Mesenchymal stem cell (in vitro differentiated cells and primary cell): Measurements from ENCODE around the gene GLIS2.

Source experiments
- DNase-seq: peaks from one replicate; pipeline ENCODE4 v3.0.0-alpha.2; 2013
- H2AFZ ChIP-seq: one replicate; pipeline ENCODE4 v1.6.1; 2013; ENCODE audit warnings: low read depth, mild to moderate bottlenecking, control low read depth, inconsistent platforms, low read length, moderate library complexity
- H2AK5ac ChIP-seq: 2 replicates; pipeline ENCODE4 v1.6.1; 2013; ENCODE audit warnings: low read length, moderate library complexity, mild to moderate bottlenecking, inconsistent platforms; ENCODE audit not compliant: severe bottlenecking
- H2BK120ac ChIP-seq: one replicate; pipeline ENCODE4 v1.6.1; 2013; ENCODE audit warnings: low read depth, mild to moderate bottlenecking, inconsistent platforms, low read length, moderate library complexity
- H2BK12ac ChIP-seq, 2 experiments: one replicate each; pipeline ENCODE4 v1.6.1; 2013; ENCODE audit warnings: inconsistent platforms in 2 of 2, low read length in 2 of 2, mild to moderate bottlenecking in 2 of 2, moderate library complexity in 2 of 2, control low read depth in 1 of 2
- H2BK15ac ChIP-seq: one replicate; pipeline ENCODE4 v1.6.1; 2013; ENCODE audit warnings: mild to moderate bottlenecking, low read depth, inconsistent platforms; ENCODE audit not compliant: poor library complexity, severe bottlenecking
- H2BK5ac ChIP-seq: 2 replicates; pipeline ENCODE4 v1.6.1; 2013; ENCODE audit warnings: low read depth, mild to moderate bottlenecking, low read length, control low read depth, inconsistent platforms; ENCODE audit not compliant: poor library complexity, severe bottlenecking
- H3K14ac ChIP-seq, 2 experiments: one replicate each; pipeline ENCODE4 v1.6.1; 2013; ENCODE audit warnings: inconsistent platforms in 2 of 2, low read length in 2 of 2, control low read depth in 1 of 2, mild to moderate bottlenecking in 1 of 2, moderate library complexity in 1 of 2
- H3K18ac ChIP-seq, 2 experiments: one replicate each; pipeline ENCODE4 v1.6.1; 2013; ENCODE audit warnings: inconsistent platforms in 2 of 2, low read length in 2 of 2, control low read depth in 1 of 2, low read depth in 1 of 2, mild to moderate bottlenecking in 1 of 2
- H3K23ac ChIP-seq, 2 experiments: one replicate each; pipeline ENCODE4 v1.6.1; 2013; ENCODE audit warnings: inconsistent platforms in 2 of 2, low read length in 2 of 2, mild to moderate bottlenecking in 2 of 2, moderate library complexity in 2 of 2, control low read depth in 1 of 2
- H3K27ac ChIP-seq: 2 replicates; pipeline ENCODE4 v1.5.1; 2013; ENCODE audit warnings: mild to moderate bottlenecking, moderate library complexity, low read length, control low read depth, inconsistent platforms; ENCODE audit not compliant: poor library complexity, severe bottlenecking
- H3K27me3 ChIP-seq, 2 experiments: 2 replicates each; pipeline versions ENCODE4 v1.6.1 to v1.7.0; 2013; ENCODE audit warnings: low read length in 2 of 2, mild to moderate bottlenecking in 2 of 2, moderate library complexity in 2 of 2, control low read depth in 1 of 2, inconsistent platforms in 1 of 2; ENCODE audit not compliant: control insufficient read depth in 1 of 2, insufficient read depth in 1 of 2
- H3K36me3 ChIP-seq, 2 experiments: 2 replicates each; pipeline versions ENCODE4 v1.6.1 to v1.7.0; 2013; ENCODE audit warnings: low read length in 2 of 2, control low read depth in 1 of 2, inconsistent platforms in 1 of 2, low read depth in 1 of 2, mild to moderate bottlenecking in 1 of 2; ENCODE audit not compliant: insufficient read depth in 2 of 2, control insufficient read depth in 1 of 2
- H3K4ac ChIP-seq, 2 experiments: one replicate each; pipeline ENCODE4 v1.6.1; 2013; ENCODE audit warnings: inconsistent platforms in 2 of 2, low read length in 2 of 2, mild to moderate bottlenecking in 2 of 2, moderate library complexity in 2 of 2, control low read depth in 1 of 2, low read depth in 1 of 2
- H3K4me1 ChIP-seq: 2 replicates; pipeline ENCODE4 v1.6.1; 2013; ENCODE audit warnings: low read depth, low read length, control low read depth; ENCODE audit not compliant: control insufficient read depth, insufficient read depth
- H3K4me2 ChIP-seq: 2 replicates; pipeline ENCODE4 v1.6.1; 2013; ENCODE audit warnings: low read length, mild to moderate bottlenecking, inconsistent platforms; ENCODE audit not compliant: poor library complexity, severe bottlenecking
- H3K4me3 ChIP-seq, 2 experiments: 2 replicates each; pipeline versions ENCODE4 v1.5.1 to v1.7.0; 2013; ENCODE audit warnings: low read length in 2 of 2, mild to moderate bottlenecking in 2 of 2, control low read depth in 1 of 2, low read depth in 1 of 2; ENCODE audit not compliant: insufficient read depth in 1 of 2
- H3K79me1 ChIP-seq: replicated peaks from 2 replicates; pipeline ENCODE4 v1.6.1; 2013; ENCODE audit warnings: mild to moderate bottlenecking, control low read depth, low read length, inconsistent platforms; ENCODE audit not compliant: poor library complexity, severe bottlenecking
- H3K9ac ChIP-seq: 2 replicates; pipeline ENCODE4 v1.7.0; 2013; ENCODE audit warnings: mild to moderate bottlenecking, low read length, moderate library complexity
- H3K9me3 ChIP-seq: 2 replicates; pipeline ENCODE4 v1.7.0; 2013; ENCODE audit warnings: mild to moderate bottlenecking, low read length; ENCODE audit not compliant: control insufficient read depth
- H4K8ac ChIP-seq: one replicate; pipeline ENCODE4 v1.6.1; 2013; ENCODE audit warnings: inconsistent platforms, mild to moderate bottlenecking, low read length, moderate library complexity
- H4K91ac ChIP-seq: one replicate; pipeline ENCODE4 v1.6.1; 2013; ENCODE audit warnings: mild to moderate bottlenecking, low read length, inconsistent platforms
- WGBS: methylation state at CpG from one replicate; pipeline ENCODE4 v1.1.7; 2013; ENCODE audit warnings: mixed read lengths; 5-methylcytosine and 5-hydroxymethylcytosine counted together

GLIS2 gene

GRCh38 chr16:4271176-4272113 lies 44.4 kb upstream of the GLIS2 start:
- 3% methylated on average over 57 of the region's 72 CpGs for WGBS
- no peak overlapping the region for H2BK5ac ChIP-seq
- peaks cover 22% of the 10 kb centered on the region for H3K79me1 ChIP-seq
- peak overlapping the region; percentile 95 for H3K4me2 ChIP-seq
- no peaks in the 10 kb centered on the region for H3K27me3 ChIP-seq
- peak overlapping the region; percentile 94 for H4K91ac ChIP-seq
- peak overlapping the region; percentile 46 for H2AK5ac ChIP-seq
- H2BK12ac ChIP-seq, result peak overlapping the region in 1 of 2 experiments; percentile 85
- peak overlapping the region; percentile 71 to 96 for H3K4me3 ChIP-seq
- peak overlapping the region; percentile 80 for H3K27ac ChIP-seq
- peak overlapping the region; percentile 32 for H2AFZ ChIP-seq
- no peaks in the 10 kb centered on the region for H3K9me3 ChIP-seq
- DNase-seq, result peak; percentile 94
- H3K9ac ChIP-seq, result peak overlapping the region; percentile 95
- H2BK120ac ChIP-seq, result peak overlapping the region; percentile 88
- no peaks in the 10 kb centered on the region for H3K36me3 ChIP-seq
- peak overlapping the region; percentile 96 to 99 for H3K4ac ChIP-seq
- H3K14ac ChIP-seq, result peak overlapping the region in 1 of 2 experiments; percentile 96
- peak overlapping the region; percentile 94 for H4K8ac ChIP-seq
- H3K18ac ChIP-seq, result peak overlapping the region; percentile 91 to 99
- peak overlapping the region; percentile 91 for H2BK15ac ChIP-seq
- H3K23ac ChIP-seq, result peak overlapping the region in 1 of 2 experiments; percentile 10
- H3K4me1 ChIP-seq, result peaks cover 17% of the 10 kb centered on the region

GRCh38 chr16:4272114-4272956 lies 43.5 kb upstream of the GLIS2 start:
- Histone ChIP-seq H2BK15ac (no peak overlapping the region), H3K4ac (peak overlapping the region in 1 of 2 experiments; percentile 17), H3K27me3 (no peaks in the 10 kb centered on the region), H3K4me2 (peak overlapping the region; percentile 95), H3K23ac (peak overlapping the region in 1 of 2 experiments; percentile 30), H3K14ac (no peak overlapping the region), H3K36me3 (no peaks in the 10 kb centered on the region), H3K79me1 (peaks cover 20% of the 10 kb centered on the region), H3K18ac (peak overlapping the region in 1 of 2 experiments; percentile 37), H3K4me3 (peak overlapping the region; percentile 71 to 96), H3K27ac (peak overlapping the region; percentile 30), H2BK12ac (peak overlapping the region in 1 of 2 experiments; percentile 45), H3K4me1 (peaks cover 17% of the 10 kb centered on the region), H4K91ac (no peak overlapping the region), H4K8ac (peak overlapping the region; percentile 21), H2AK5ac (no peak overlapping the region), H2BK120ac (peak overlapping the region; percentile 88), H3K9me3 (no peaks in the 10 kb centered on the region), H2AFZ (peak overlapping the region; percentile 64), H3K9ac (peak overlapping the region; percentile 71), H2BK5ac (no peak overlapping the region)
- under 1% methylated on average over 38 of the region's 79 CpGs for WGBS
- peak; percentile 65 for DNase-seq

- H3K4me3 ChIP-seq, result peak overlapping the region; percentile 71 to 83
- H2BK12ac ChIP-seq, result peak overlapping the region in 1 of 2 experiments; percentile 53
- peaks cover 16% of the 10 kb centered on the region for H3K4me1 ChIP-seq
- WGBS, result 1% methylated on average over 18 of the region's 25 CpGs
- peak overlapping the region; percentile 79 for H4K91ac ChIP-seq
- peaks cover 12% of the 10 kb centered on the region for H3K79me1 ChIP-seq
- H2BK15ac ChIP-seq, result peak overlapping the region; percentile 73
- no peak overlapping the region for H3K14ac ChIP-seq
- H2BK120ac ChIP-seq, result peak overlapping the region; percentile 71
- H2AK5ac ChIP-seq, result no peak overlapping the region
- H2BK5ac ChIP-seq, result no peak overlapping the region
- no peaks in the 10 kb centered on the region for H3K9me3 ChIP-seq
- no peaks in the 10 kb centered on the region for H3K36me3 ChIP-seq
- no peak overlapping the region for H3K23ac ChIP-seq
- peak overlapping the region; percentile 37 for H3K27ac ChIP-seq
- peak overlapping the region; percentile 99 for H3K4me2 ChIP-seq
- peak overlapping the region; percentile 85 for H4K8ac ChIP-seq
- H3K4ac ChIP-seq, result peak overlapping the region; percentile 40 to 74
- H2AFZ ChIP-seq, result peak overlapping the region; percentile 43
- peak overlapping the region; percentile 79 for H3K9ac ChIP-seq
- peak; percentile 62 for DNase-seq
- peak overlapping the region; percentile 70 to 88 for H3K18ac ChIP-seq
- H3K27me3 ChIP-seq, result no peaks in the 10 kb centered on the region
Observed at GRCh38 chr16:4273858-4274311, 42.0 kb upstream of the GLIS2 start.
